Measurements from ENCODE around the gene LAMA5. TPM values are rescaled to one million over a fixed set of nuclear protein-coding genes. Genes with fewer than 3 reads are reported as not detected.

Gene LAMA5
- total RNA-seq, 6 experiments from 2014 or later, result 30.3 to 80.8 (median 47.1) TPM

GRCh38 chr20:62294516-62294915, 72.6 kb downstream of the LAMA5 start:
- intact Hi-C loops (cut with DNase I), result no loop called here
- TF ChIP-seq POLR2A (IDR thresholded peaks at IDR 0.05), result no peak
- H3K27ac ChIP-seq, result no peak overlapping the region
- peaks cover 0 to 27% (median 11%) of the 10 kb centered on the region in 4 donors for H3K4me1 ChIP-seq
- no peaks in the 10 kb centered on the region for H3K9me3 ChIP-seq
- H3K4me3 ChIP-seq, result no peak overlapping the region
- DNase-seq (no peak), ATAC-seq (no peak)
- WGBS (ENCODE audit: insufficient coverage, low coverage, low lambda C conversion rate, missing lambda C conversion rate), result 90% methylated on average over 15 of the region's 17 CpGs
- peaks cover 0 to 38% (median 12%) of the 10 kb centered on the region in 4 donors for H3K36me3 ChIP-seq
- no peaks in the 10 kb centered on the region for H3K27me3 ChIP-seq

- no peak overlapping the region for H3K27ac ChIP-seq
- TF ChIP-seq, protein P1, sequence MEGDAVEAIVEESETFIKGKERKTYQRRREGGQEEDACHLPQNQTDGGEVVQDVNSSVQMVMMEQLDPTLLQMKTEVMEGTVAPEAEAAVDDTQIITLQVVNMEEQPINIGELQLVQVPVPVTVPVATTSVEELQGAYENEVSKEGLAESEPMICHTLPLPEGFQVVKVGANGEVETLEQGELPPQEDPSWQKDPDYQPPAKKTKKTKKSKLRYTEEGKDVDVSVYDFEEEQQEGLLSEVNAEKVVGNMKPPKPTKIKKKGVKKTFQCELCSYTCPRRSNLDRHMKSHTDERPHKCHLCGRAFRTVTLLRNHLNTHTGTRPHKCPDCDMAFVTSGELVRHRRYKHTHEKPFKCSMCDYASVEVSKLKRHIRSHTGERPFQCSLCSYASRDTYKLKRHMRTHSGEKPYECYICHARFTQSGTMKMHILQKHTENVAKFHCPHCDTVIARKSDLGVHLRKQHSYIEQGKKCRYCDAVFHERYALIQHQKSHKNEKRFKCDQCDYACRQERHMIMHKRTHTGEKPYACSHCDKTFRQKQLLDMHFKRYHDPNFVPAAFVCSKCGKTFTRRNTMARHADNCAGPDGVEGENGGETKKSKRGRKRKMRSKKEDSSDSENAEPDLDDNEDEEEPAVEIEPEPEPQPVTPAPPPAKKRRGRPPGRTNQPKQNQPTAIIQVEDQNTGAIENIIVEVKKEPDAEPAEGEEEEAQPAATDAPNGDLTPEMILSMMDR (IDR thresholded peaks at IDR 0.05), result no peak
- TF ChIP-seq POLR2A (IDR thresholded peaks at IDR 0.05), result no peak
- no peak overlapping the region for H3K4me3 ChIP-seq
- DNase-seq, result no peak
- H3K27me3 ChIP-seq, result no peaks in the 10 kb centered on the region
- H3K36me3 ChIP-seq, result peaks cover 0 to 44% (median 12%) of the 10 kb centered on the region in 4 donors
- no peaks in the 10 kb centered on the region for H3K9me3 ChIP-seq
- peaks cover 0 to 27% (median 11%) of the 10 kb centered on the region in 4 donors for H3K4me1 ChIP-seq
- intact Hi-C loops (cut with DNase I), result no loop called here
- 90% methylated on average over 3 of the region's 9 CpGs for WGBS (ENCODE audit: insufficient coverage, low coverage, low lambda C conversion rate, missing lambda C conversion rate)
- ATAC-seq, result no peak
These were observed 73.2 kb downstream of the LAMA5 start for GRCh38 chr20:62293946-62294345.

DNA sequence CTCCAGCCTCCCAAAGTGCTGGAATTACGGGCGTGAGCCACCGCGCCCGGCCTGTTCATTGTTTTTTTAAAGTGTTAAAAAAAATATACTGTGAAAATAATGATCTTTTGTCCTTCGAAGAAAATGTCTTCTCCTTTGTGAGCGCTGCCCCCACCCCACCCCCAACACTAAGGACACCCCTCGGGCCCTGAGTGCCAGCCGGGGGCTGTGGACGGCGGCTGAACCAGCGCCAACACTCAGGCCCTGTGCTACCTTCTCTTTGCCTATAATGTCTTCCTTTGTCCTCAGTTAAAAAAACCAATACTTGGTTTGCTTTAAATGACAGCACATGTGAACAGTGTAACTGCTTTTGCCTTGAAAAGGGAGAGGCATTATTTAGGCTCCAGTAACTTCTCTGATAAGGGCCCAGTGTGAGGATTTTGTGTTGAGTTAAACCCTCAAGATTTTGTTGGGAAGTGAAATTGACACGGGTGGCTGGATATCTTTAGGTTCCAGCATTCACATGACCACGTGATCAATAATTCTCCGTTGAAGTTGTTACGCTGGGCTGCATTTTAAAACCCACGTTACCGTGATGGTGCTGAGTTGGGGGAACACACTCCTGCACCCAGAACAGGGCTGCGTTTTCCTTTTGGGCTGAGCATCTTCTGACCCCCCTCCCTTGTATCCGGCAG, 73.9 kb downstream of the LAMA5 start:
- Histone ChIP-seq H3K4me1 (peaks cover 0 to 21% (median 9%) of the 10 kb centered on the region in 4 donors), H3K27ac (no peak overlapping the region), H3K9me3 (no peaks in the 10 kb centered on the region), H3K4me3 (no peak overlapping the region), H3K36me3 (peaks cover 0 to 44% (median 12%) of the 10 kb centered on the region in 4 donors), H3K27me3 (no peaks in the 10 kb centered on the region)
- 87% methylated on average over 19 of the region's 20 CpGs for WGBS (ENCODE audit: insufficient coverage, low coverage, low lambda C conversion rate, missing lambda C conversion rate)
- ATAC-seq, result no peak
- no peak for DNase-seq
- TF ChIP-seq POLR2A (IDR thresholded peaks at IDR 0.05), result no peak
- intact Hi-C loops (cut with DNase I), result no loop called here

DNA sequence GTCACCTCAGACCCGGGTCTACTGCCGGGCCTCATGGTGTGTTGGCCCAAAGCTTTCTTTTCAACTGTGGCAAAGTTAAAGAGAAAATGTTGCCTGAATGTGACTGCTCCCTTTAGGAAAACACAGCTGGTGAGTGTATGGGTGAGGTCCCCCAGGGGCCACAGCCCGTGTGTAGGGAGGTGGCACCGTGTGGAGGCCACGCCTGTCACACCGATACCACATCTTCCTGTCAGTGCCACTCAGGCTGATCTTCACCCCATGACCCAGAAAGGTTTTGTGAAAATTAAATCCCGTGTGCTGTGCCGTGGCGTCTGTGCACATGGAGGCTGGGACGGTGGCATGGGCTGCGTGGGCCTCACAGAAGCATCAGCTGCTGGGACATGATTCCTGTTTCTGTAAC, 75.0 kb downstream of the LAMA5 start:
- Histone ChIP-seq H3K4me1 (peaks cover 0 to 10% (median 3%) of the 10 kb centered on the region in 4 donors), H3K9me3 (no peaks in the 10 kb centered on the region), H3K36me3 (peaks cover 0 to 46% (median 12%) of the 10 kb centered on the region in 4 donors), H3K27ac (no peak overlapping the region), H3K4me3 (no peak overlapping the region), H3K27me3 (no peaks in the 10 kb centered on the region)
- intact Hi-C loops (cut with DNase I), result no loop called here
- DNase-seq, result no peak
- TF ChIP-seq, protein P1 (IDR thresholded peaks at IDR 0.05), result no peak
- no peak for TF ChIP-seq POLR2A (IDR thresholded peaks at IDR 0.05)
- no peak for ATAC-seq
- 69% methylated on average over 8 of the region's 11 CpGs for WGBS (ENCODE audit: insufficient coverage, low coverage, low lambda C conversion rate, missing lambda C conversion rate)

DNA sequence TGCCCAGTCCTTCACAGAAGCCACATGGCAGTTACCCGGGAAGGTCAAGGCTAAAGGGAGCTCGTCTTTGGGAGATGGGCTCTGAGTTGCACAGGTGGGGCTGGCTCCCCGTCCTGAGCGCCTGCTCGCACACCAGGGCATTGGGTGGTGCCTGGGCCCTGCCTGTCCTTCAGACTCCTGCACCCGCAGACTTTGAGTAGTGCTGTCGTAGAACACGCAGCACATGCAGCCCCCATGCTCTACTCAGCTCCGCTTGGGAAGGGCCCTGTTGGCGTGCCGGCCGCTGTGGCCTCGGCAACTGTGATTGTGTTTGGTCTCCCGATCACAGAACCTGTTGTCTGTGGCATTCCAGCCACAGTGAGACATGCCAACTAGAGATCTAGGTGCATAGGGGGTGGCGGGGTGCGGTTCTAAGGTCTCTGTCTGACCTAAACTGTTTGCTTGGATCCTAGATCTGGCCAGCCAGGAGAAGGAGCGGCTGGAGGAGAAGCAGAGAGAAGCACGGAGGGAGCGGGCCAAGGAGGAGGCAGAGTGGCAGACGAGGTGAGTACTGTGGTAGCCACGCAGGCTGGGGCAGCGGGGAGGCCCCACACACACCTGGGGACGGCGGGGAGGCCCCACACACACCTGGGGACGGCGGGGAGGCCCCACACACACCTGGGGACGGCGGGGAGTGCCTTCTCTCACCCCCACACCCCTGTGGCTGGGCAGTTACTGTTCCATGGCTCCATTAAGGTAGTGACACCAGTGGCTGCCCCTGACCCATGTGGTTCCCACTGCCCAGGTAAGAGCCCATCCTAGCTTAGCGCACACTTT, 75.7 kb downstream of the LAMA5 start:
- Histone ChIP-seq H3K27me3 (no peaks in the 10 kb centered on the region), H3K9me3 (no peaks in the 10 kb centered on the region), H3K4me3 (no peak overlapping the region), H3K4me1 (peaks cover 0 to 3% (median 0%) of the 10 kb centered on the region in 4 donors), H3K36me3 (peaks cover 0 to 52% (median 12%) of the 10 kb centered on the region in 4 donors), H3K27ac (no peak overlapping the region)
- no peak for TF ChIP-seq POLR2A (IDR thresholded peaks at IDR 0.05)
- TF ChIP-seq, protein P1 (IDR thresholded peaks at IDR 0.05), result no peak
- DNase-seq (no peak), ATAC-seq (no peak)
- intact Hi-C loops (cut with DNase I), result no loop called here
- WGBS (ENCODE audit: insufficient coverage, low coverage, low lambda C conversion rate, missing lambda C conversion rate), result 96% methylated on average over 7 of the region's 29 CpGs

Data from right lobe of liver (tissue), 6 donors.